Loucy (cell line): ENCODE measurements around the gene KCNQ2.

Experiments used
- H2AFZ ChIP-seq: fragments of 200-600 bp; sonication (generic); 2 replicates; pipeline ENCODE4 v1.6.0; 2016; ENCODE audit warnings: antibody characterized with exemption, mild to moderate bottlenecking, low read length, moderate library complexity
- H3F3A ChIP-seq: fragments of 200-600 bp; 2 replicates; pipeline ENCODE4 v1.6.0; 2016; ENCODE audit warnings: antibody characterized with exemption, low read depth, mild to moderate bottlenecking
- H3K27me3 ChIP-seq: fragments of 200-600 bp; sonication (generic); 2 replicates; pipeline ENCODE4 v1.6.1; 2014; ENCODE audit warnings: low read length, mild to moderate bottlenecking; ENCODE audit not compliant: insufficient read depth, poor library complexity, severe bottlenecking
- H3K36me3 ChIP-seq: fragments of 200-600 bp; sonication (generic); 2 replicates; pipeline ENCODE4 v1.6.1; 2016; ENCODE audit warnings: low read length; ENCODE audit not compliant: insufficient read depth
- H3K4me1 ChIP-seq: fragments of 200-600 bp; sonication (generic); 2 replicates; pipeline ENCODE4 v1.5.1; 2014; ENCODE audit warnings: low read length, mild to moderate bottlenecking; ENCODE audit not compliant: insufficient read depth, poor library complexity, severe bottlenecking
- H3K4me2 ChIP-seq: fragments of 200-600 bp; sonication (generic); 2 replicates; pipeline ENCODE4 v1.6.0; 2014; ENCODE audit warnings: antibody characterized with exemption, low read length, low read depth, mild to moderate bottlenecking; ENCODE audit not compliant: poor library complexity, severe bottlenecking
- H3K4me3 ChIP-seq: fragments of 200-600 bp; sonication (generic); 2 replicates; pipeline ENCODE4 v1.5.1; 2014; ENCODE audit warnings: low read length, mild to moderate bottlenecking, mixed read lengths; ENCODE audit not compliant: poor library complexity, severe bottlenecking
- H3K79me2 ChIP-seq: fragments of 200-600 bp; sonication (generic); 2 replicates; pipeline ENCODE4 v1.6.1; 2014; ENCODE audit warnings: low read length; ENCODE audit not compliant: insufficient read depth
- H3K9ac ChIP-seq: fragments of 200-600 bp; sonication (generic); 2 replicates; pipeline ENCODE4 v1.6.0; 2014; ENCODE audit warnings: mild to moderate bottlenecking, low read depth, low read length, moderate library complexity; ENCODE audit not compliant: poor library complexity, severe bottlenecking
- H3K9me2 ChIP-seq: fragments of 200-600 bp; sonication (generic); replicated peaks from 2 replicates; pipeline ENCODE4 v1.6.1; 2016; ENCODE audit warnings: low read depth, low read length, mixed read lengths
- H3K9me3 ChIP-seq: fragments of 200-600 bp; sonication (generic); 2 replicates; pipeline ENCODE4 v1.6.1; 2014; ENCODE audit warnings: mild to moderate bottlenecking, antibody characterized with exemption, low read length, low read depth; ENCODE audit not compliant: insufficient read depth
- H4K20me1 ChIP-seq: fragments of 200-600 bp; sonication (generic); 2 replicates; pipeline ENCODE4 v1.6.0; 2014; ENCODE audit warnings: antibody characterized with exemption, low read length, mild to moderate bottlenecking; ENCODE audit not compliant: insufficient read depth, poor library complexity, severe bottlenecking
- EZH2phosphoT487 ChIP-seq: fragments of 200-600 bp; IDR thresholded peaks from 2 replicates; pipeline ENCODE4 v1.6.1; 2018; ENCODE audit warnings: antibody characterized with exemption, mild to moderate bottlenecking, moderate library complexity, borderline replicate concordance
- TF ChIP-seq, protein P1 (sequence below): fragments of 200-600 bp; sonication (generic); conservative IDR thresholded peaks from 2 replicates; pipeline ENCODE4 v1.5.1; 2014; ENCODE audit warnings: mild to moderate bottlenecking, antibody characterized with exemption, low read length

Gene KCNQ2

DNA sequence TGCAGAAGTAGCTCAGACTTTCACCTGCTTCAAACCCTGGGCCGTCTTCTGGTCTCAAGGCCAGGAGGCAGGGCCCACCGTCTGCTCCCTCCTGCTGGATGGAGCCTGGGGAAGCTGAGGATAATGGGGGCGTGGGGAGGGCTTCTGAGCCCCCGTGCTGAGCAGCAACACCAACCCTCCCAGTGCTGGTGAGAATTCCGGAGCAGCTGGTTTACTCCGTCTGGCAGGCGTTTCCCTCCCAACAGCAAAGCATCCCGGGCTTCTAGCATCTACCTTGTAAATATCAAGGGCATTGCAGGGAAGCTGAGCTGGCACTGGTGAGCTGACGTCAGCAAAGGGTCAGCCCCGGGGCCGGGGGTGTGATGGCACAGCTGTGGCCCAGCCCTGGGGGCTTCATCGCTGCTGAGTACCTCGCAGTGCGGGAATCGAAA is 94.5 kb downstream of the KCNQ2 start:
- TF ChIP-seq, protein P1, sequence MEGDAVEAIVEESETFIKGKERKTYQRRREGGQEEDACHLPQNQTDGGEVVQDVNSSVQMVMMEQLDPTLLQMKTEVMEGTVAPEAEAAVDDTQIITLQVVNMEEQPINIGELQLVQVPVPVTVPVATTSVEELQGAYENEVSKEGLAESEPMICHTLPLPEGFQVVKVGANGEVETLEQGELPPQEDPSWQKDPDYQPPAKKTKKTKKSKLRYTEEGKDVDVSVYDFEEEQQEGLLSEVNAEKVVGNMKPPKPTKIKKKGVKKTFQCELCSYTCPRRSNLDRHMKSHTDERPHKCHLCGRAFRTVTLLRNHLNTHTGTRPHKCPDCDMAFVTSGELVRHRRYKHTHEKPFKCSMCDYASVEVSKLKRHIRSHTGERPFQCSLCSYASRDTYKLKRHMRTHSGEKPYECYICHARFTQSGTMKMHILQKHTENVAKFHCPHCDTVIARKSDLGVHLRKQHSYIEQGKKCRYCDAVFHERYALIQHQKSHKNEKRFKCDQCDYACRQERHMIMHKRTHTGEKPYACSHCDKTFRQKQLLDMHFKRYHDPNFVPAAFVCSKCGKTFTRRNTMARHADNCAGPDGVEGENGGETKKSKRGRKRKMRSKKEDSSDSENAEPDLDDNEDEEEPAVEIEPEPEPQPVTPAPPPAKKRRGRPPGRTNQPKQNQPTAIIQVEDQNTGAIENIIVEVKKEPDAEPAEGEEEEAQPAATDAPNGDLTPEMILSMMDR: no peak
- TF ChIP-seq EZH2phosphoT487: no peak
- Histone ChIP-seq H3K4me2 (no peak overlapping the region), H3K4me3 (no peak overlapping the region), H3F3A (no peaks in the 10 kb centered on the region), H3K9ac (no peak overlapping the region), H2AFZ (no peak overlapping the region), H3K36me3 (no peaks in the 10 kb centered on the region), H3K9me2 (no peaks in the 10 kb centered on the region), H3K4me1 (no peaks in the 10 kb centered on the region), H4K20me1 (no peaks in the 10 kb centered on the region), H3K9me3 (no peaks in the 10 kb centered on the region), H3K79me2 (no peaks in the 10 kb centered on the region), H3K27me3 (no peaks in the 10 kb centered on the region)

GRCh38 chr20:63377256-63377941 is 95.1 kb downstream of the KCNQ2 start:
- no peaks in the 10 kb centered on the region for H3K79me2 ChIP-seq
- H3K9me2 ChIP-seq: no peaks in the 10 kb centered on the region
- H3K4me3 ChIP-seq: no peak overlapping the region
- H3K4me2 ChIP-seq: no peak overlapping the region
- TF ChIP-seq EZH2phosphoT487: no peak
- TF ChIP-seq, protein P1: no peak
- no peaks in the 10 kb centered on the region for H3K9me3 ChIP-seq
- no peaks in the 10 kb centered on the region for H3K36me3 ChIP-seq
- H3K4me1 ChIP-seq: no peaks in the 10 kb centered on the region
- no peak overlapping the region for H2AFZ ChIP-seq
- H3F3A ChIP-seq: no peaks in the 10 kb centered on the region
- H3K27me3 ChIP-seq: no peaks in the 10 kb centered on the region
- no peaks in the 10 kb centered on the region for H4K20me1 ChIP-seq
- H3K9ac ChIP-seq: no peak overlapping the region

DNA sequence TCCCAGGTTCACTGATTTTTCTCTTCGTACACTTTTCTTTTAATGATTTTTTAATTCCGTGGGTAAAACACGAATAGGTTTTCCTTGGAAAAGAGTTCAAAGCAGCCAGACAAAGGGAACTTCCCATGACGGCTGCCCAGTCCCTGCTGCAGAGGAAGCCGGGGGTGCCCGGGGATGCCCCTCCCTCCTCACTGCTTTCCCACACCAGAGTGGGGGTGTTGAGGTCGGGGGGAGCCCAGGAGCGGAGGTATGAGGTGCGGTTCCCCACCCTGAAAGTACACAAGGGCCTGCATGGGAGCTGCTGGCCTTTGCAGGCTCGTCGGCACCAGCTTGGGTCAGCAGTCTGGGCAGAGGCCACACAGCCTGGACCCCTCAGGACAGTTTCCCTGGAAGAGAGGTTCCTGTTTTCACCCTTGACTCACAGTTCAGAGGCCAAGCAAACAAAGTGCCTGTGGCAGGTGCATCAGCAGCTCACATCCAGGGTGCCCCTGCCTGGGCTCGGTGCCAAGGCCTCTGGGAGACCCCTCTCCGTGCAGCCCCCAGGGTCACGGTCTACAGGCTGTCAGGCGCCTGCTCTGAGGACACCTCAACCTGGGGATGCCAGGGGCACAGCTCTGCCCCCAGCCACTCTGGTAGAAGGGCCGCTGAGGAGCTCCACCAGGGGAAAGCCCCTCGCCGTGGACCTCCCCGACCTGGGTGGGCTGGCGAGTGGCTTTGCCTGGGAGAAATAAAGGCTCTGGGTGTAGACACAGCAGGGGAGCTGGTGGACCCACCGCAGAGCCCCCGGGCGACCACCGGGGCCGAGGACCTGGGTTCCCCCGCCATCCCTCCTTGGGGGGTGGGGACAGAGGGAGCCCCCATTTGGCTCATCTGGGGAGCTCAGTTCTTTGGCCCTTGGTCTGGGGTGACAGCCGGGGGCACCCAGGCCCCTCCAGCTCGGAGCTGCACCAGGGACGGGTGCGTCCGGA is 95.9 kb downstream of the KCNQ2 start:
- H3K9ac ChIP-seq: no peak overlapping the region
- H3F3A ChIP-seq: no peaks in the 10 kb centered on the region
- no peaks in the 10 kb centered on the region for H3K79me2 ChIP-seq
- no peak overlapping the region for H3K4me2 ChIP-seq
- no peaks in the 10 kb centered on the region for H3K9me3 ChIP-seq
- H3K27me3 ChIP-seq: no peaks in the 10 kb centered on the region
- no peaks in the 10 kb centered on the region for H3K4me1 ChIP-seq
- no peak overlapping the region for H2AFZ ChIP-seq
- no peaks in the 10 kb centered on the region for H3K9me2 ChIP-seq
- TF ChIP-seq, protein P1: no peak
- TF ChIP-seq EZH2phosphoT487: no peak
- H3K4me3 ChIP-seq: no peak overlapping the region
- no peaks in the 10 kb centered on the region for H4K20me1 ChIP-seq
- no peaks in the 10 kb centered on the region for H3K36me3 ChIP-seq
